Heart left ventricle (tissue), 16 donors: ENCODE results near the gene CD80. TPM values are rescaled to one million over a fixed set of nuclear protein-coding genes. Genes with fewer than 3 reads are reported as not detected.

ENCODE experiments used
- ATAC-seq, 4 donors: fragments of 200-7000 bp; cut with Tn5 transposase; one replicate each; pipeline ENCODE4 v1.9.1; 2020 to 2022; ENCODE audit warnings: moderate library complexity in 4 of 4, mild to moderate bottlenecking in 3 of 4, moderate number of reproducible peaks in 1 of 4
- DNase-seq, 5 donors: peaks; one replicate each; pipeline ENCODE4 v3.0.0-alpha.2; 2020
- H3K27ac ChIP-seq, 12 donors: fragments of 200-600 bp; sonication (generic) in 4 of 12; one replicate each; pipeline versions ENCODE4 v1.5.0 to v1.8.0; 2016 to 2022; ENCODE audit warnings: mild to moderate bottlenecking in 2 of 12
- H3K27me3 ChIP-seq, 9 donors: fragments of 200-600 bp; sonication (generic) in 2 of 9; one replicate each; pipeline versions ENCODE4 v1.5.1 to v1.8.0; 2016 to 2022; ENCODE audit warnings: mild to moderate bottlenecking in 3 of 9
- H3K36me3 ChIP-seq, 9 donors: fragments of 200-600 bp; sonication (generic) in 2 of 9; one replicate each; pipeline versions ENCODE4 v1.5.0 to v1.8.0; 2018 to 2022; ENCODE audit warnings: mild to moderate bottlenecking in 2 of 9
- H3K4me1 ChIP-seq, 12 donors: fragments of 200-600 bp; sonication (generic) in 4 of 12; one replicate each; pipeline versions ENCODE4 v1.5.0 to v1.8.0; 2016 to 2022; ENCODE audit warnings: mild to moderate bottlenecking in 3 of 12
- H3K4me3 ChIP-seq, 12 donors: fragments of 200-600 bp; sonication (generic) in 4 of 12; one replicate each; pipeline versions ENCODE4 v1.5.0 to v1.8.0; 2017 to 2022; ENCODE audit warnings: mild to moderate bottlenecking in 9 of 12, moderate library complexity in 4 of 12
- H3K9me3 ChIP-seq, 12 donors: fragments of 200-600 bp; sonication (generic) in 4 of 12; one replicate each; pipeline versions ENCODE4 v1.5.0 to v1.8.0; 2016 to 2022; ENCODE audit warnings: mild to moderate bottlenecking in 1 of 12
- POLR2A ChIP-seq, 2 donors: fragments of 450-650 bp; IDR thresholded peaks; one replicate each; pipeline ENCODE4 v1.6.1; 2017; ENCODE audit warnings: antibody characterized with exemption in 2 of 2, mild to moderate bottlenecking in 2 of 2, moderate library complexity in 2 of 2
- WGBS, 4 donors: extraction: QIAGEN DNeasy Blood & Tissue Kit in 2 of 4; methylation state at CpG; one replicate each; pipeline versions ENCODE4 v1.1.5 to v1.1.7; 2013 to 2018; 5-methylcytosine and 5-hydroxymethylcytosine counted together
- intact Hi-C, 10 donors: fragments of 100-400 bp; cut with DNase I; formaldehyde crosslinking; loops; one replicate each; pipeline versions ENCODE4 v1.11.1 to v1.14.2; 2022
- polyA plus RNA-seq, 2 donors: library from polyadenylated mRNA; stranded (reverse); fragments of 200-250 nt; gene quantifications; one replicate each; pipeline ENCODE4 v1.2.3, GENCODE V29; 2013
- total RNA-seq, 9 donors: library from RNA; depleted of rRNA in 2 of 9; stranded (reverse); fragments of >200 nt in 2 of 9; fragmentation: NEBNext Ultra II Directional in 3 of 9; extraction: Animal tissue kit (Norgen Biotek cat#: 25700) in 3 of 9; gene quantifications; one replicate each; pipeline versions ENCODE4 v1.1.0 to v1.2.4, GENCODE V29; 2016 to 2023
- TF ChIP-seq, protein P1 (sequence below), 12 donors: fragments of 200-600 bp; sonication (generic) in 4 of 12; IDR thresholded peaks; one replicate each; pipeline versions ENCODE4 v1.5.0 to v1.8.0; 2018 to 2022; ENCODE audit warnings: antibody characterized with exemption in 12 of 12, mild to moderate bottlenecking in 5 of 12
- donor health status: ischemic (EF 13 %, LVEDD 7.1; RV severe dilation, severe dysfunction).
- donor health status: healthy with polysubstance abuse.
- donor health status: DM: no; HTN: yes; CAD: no.
- donor health status: DM: no; HTN: no; CAD: no.
- donor health status: ischemic (EF 25% LVEDD 6.9; RV normal size, moderate dysfunction).
- donor health status: ischemic (EF 25% LVEDD 5.7; RV mildly dilated, moderate dysfunction).
- donor health status: healthy.
- donor health status: DM: yes; HTN: yes; CAD: no.
- donor health status: ischemic (EF 35%, LVEDD 5.7; RV mildly dilated, moderate dysfunction).
- donor health status: nonischemic (EF 11% LVEDD 7.7; RV severe dilation, severe dysfunction).
- donor health status: DM: yes; HTN: yes; CAD: no.
- donor health status: PGD.
- donor health status: ischemic (EF 29% LVEDD 5.4; RV normal size, mild dysfunction).
- donor health status: nonischemic (EF 23%, LVEDD 6.1; RV moderate dilation, normal function).

CD80 gene
- total and polyA plus RNA-seq, 11 donors: 0.12 to 4.4 (median 0.37) TPM; not detected in 3

DNA sequence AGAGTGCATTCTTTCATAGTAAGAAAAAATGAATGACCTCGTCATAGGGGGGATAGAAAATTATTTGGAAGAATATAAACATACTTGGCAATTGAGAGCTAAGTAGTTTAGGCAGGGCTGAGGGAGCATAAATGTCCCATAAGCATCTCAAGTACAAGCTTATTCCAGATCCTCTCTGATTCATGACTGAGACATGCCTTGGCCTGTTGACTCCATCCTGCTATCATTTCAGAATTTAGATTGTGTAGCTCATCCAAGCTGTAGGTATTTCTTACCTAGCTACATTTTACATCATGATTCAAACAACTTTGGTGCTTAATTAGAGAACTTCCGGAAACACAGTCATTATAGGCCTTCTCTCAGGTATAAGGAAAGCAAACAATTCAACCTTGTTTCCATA lies 78.3 kb downstream of the CD80 start:
- intact Hi-C loops: no loop called here
- no peak overlapping the region for H3K27ac ChIP-seq
- ATAC-seq (no peak), DNase-seq (no peak)
- H3K27me3 ChIP-seq: no peaks in the 10 kb centered on the region
- H3K36me3 ChIP-seq: peaks cover 0 to 96% (median 80%) of the 10 kb centered on the region in 9 donors
- WGBS, 4 donors: 92 to 98% (median 96%) methylated on average over 2 of the region's 2 CpGs
- no peaks in the 10 kb centered on the region for H3K4me1 ChIP-seq
- TF ChIP-seq POLR2A (IDR thresholded peaks at IDR 0.05): no peak
- TF ChIP-seq, protein P1, sequence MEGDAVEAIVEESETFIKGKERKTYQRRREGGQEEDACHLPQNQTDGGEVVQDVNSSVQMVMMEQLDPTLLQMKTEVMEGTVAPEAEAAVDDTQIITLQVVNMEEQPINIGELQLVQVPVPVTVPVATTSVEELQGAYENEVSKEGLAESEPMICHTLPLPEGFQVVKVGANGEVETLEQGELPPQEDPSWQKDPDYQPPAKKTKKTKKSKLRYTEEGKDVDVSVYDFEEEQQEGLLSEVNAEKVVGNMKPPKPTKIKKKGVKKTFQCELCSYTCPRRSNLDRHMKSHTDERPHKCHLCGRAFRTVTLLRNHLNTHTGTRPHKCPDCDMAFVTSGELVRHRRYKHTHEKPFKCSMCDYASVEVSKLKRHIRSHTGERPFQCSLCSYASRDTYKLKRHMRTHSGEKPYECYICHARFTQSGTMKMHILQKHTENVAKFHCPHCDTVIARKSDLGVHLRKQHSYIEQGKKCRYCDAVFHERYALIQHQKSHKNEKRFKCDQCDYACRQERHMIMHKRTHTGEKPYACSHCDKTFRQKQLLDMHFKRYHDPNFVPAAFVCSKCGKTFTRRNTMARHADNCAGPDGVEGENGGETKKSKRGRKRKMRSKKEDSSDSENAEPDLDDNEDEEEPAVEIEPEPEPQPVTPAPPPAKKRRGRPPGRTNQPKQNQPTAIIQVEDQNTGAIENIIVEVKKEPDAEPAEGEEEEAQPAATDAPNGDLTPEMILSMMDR (IDR thresholded peaks at IDR 0.05): no peak
- no peaks in the 10 kb centered on the region for H3K9me3 ChIP-seq
- no peak overlapping the region for H3K4me3 ChIP-seq

Other genes starting within 250 kb of the CD80 start
- 10 to 100 TPM in 7 of 9 donors, 1 to 10 TPM in 2; 8.7 to 21.0 (median 15.6) TPM for gene TMEM39A, start 96.0 kb downstream of the CD80 start, total RNA-seq
- gene TMEM39A, start 96.0 kb downstream of the CD80 start, polyA plus RNA-seq: 10 to 100 TPM in 1 of 2 donors, 1 to 10 TPM in 1; 4.8 to 18.9 TPM
- gene POGLUT1, start 90.7 kb downstream of the CD80 start, total RNA-seq: 10 to 100 TPM in 2 of 9 donors, 1 to 10 TPM in 7; 2.2 to 17.5 (median 5.9) TPM
- gene POGLUT1, start 90.7 kb downstream of the CD80 start, polyA plus RNA-seq: 10 to 100 TPM in 1 of 2 donors, 1 to 10 TPM in 1; 4.0 to 20.8 TPM
- 100 to 1,000 TPM in 8 of 9 donors, 10 to 100 TPM in 1; 78.6 to 297 (median 224) TPM for gene TIMMDC1, start 61.1 kb downstream of the CD80 start, total RNA-seq
- 100 to 1,000 TPM; 132 to 134 TPM for gene TIMMDC1, start 61.1 kb downstream of the CD80 start, polyA plus RNA-seq
- gene ADPRH, start 19.9 kb upstream of the CD80 start, total RNA-seq: 10 to 100 TPM in 6 of 9 donors, 1 to 10 TPM in 3; 9.7 to 17.5 (median 11.5) TPM
- 10 to 100 TPM in 1 of 2 donors, 1 to 10 TPM in 1; 5.0 to 14.2 TPM for gene ADPRH, start 19.9 kb upstream of the CD80 start, polyA plus RNA-seq
- 10 to 100 TPM in 1 of 9 donors, 1 to 10 TPM in 6, under 1 TPM in 2; 0.58 to 23.8 (median 1.8) TPM for gene PLA1A, start 38.3 kb upstream of the CD80 start, total RNA-seq
- 1 to 10 TPM in 1 of 2 donors, under 1 TPM in 1; 0.86 to 2.6 TPM for gene PLA1A, start 38.3 kb upstream of the CD80 start, polyA plus RNA-seq
- gene POPDC2, start 101.0 kb upstream of the CD80 start, total RNA-seq: 100 to 1,000 TPM; 573 to 947 (median 768) TPM
- gene POPDC2, start 101.0 kb upstream of the CD80 start, polyA plus RNA-seq: 1,000 to 10,000 TPM in 1 of 2 donors, 100 to 1,000 TPM in 1; 511 to 1,022 TPM
- 100 to 1,000 TPM in 5 of 9 donors, 10 to 100 TPM in 4; 73.8 to 173 (median 112) TPM for gene COX17, start 117.8 kb upstream of the CD80 start, total RNA-seq
- gene COX17, start 117.8 kb upstream of the CD80 start, polyA plus RNA-seq: 100 to 1,000 TPM; 176 to 728 TPM
- gene CFAP91, start 143.4 kb upstream of the CD80 start, total RNA-seq: 1 to 10 TPM in 3 of 9 donors, under 1 TPM in 5, not detected in 1; 0.16 to 1.9 (median 0.56) TPM
- under 1 TPM; 0.19 to 0.21 TPM for gene CFAP91, start 143.4 kb upstream of the CD80 start, polyA plus RNA-seq
- under 1 TPM in 6 of 9 donors, not detected in 3; 0.07 to 0.29 (median 0.16) TPM for gene NR1I2, start 222.5 kb upstream of the CD80 start, total RNA-seq
- gene NR1I2, start 222.5 kb upstream of the CD80 start, polyA plus RNA-seq: under 1 TPM in 1 of 2 donors, not detected in 1; 0.11 TPM